ENCODE data around the gene PPP2CA.

The PPP2CA gene

DNA sequence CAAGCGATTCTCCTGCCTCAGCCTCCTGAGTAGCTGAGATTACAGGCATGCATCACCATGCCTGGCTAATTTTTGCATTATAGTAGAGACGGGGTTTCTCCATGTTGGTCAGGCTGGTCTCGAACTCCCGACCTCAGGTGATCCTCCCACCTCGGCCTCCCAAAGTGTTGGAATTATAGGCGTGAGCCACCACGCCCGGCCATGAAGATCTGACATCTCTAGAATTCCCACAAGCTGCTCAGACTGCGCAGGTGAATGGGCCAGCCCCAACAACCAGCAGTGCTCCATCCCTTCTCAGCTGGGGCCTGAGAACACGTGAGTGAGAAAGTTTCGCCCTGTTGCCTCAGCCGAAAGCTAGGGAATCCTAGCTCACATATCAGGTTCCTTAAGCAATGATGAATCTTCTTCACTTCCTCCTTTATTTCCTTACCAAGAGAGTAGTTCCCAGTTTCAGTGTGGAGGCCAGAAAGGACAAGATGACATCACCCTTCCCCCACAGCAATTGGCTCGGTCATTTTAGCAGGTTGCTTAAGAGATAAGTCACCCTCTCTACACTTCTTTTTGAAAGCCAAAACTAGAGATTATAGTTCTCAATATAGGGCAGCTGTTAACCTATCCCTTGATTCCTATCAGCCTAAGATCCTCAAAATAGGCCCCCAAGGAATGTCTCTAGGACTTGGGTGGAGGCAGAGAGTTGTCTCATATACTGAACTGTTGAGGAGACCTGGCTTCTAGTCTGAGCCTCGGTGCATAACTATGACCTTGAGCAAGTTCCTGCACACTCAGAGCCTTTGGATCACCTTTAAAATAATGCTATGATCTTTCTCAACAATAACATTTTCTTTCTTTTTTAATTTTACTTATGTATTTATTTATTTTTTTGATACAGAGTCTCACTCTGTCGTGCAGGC is 23.9 kb upstream of the PPP2CA start:
- Histone ChIP-seq H3K27ac (ENCODE audit: low read depth, low read length) (no peak overlapping the region), H3F3A (ENCODE audit: insufficient read depth) (no peaks in the 10 kb centered on the region), H3K4me3 (ENCODE audit: insufficient read depth, low read length, poor library complexity, severe bottlenecking) (no peak overlapping the region), H3K9me3 (ENCODE audit: insufficient read depth, low read length) (no peaks in the 10 kb centered on the region), H3K36me3 (ENCODE audit: low read length) (no peaks in the 10 kb centered on the region), H3K9ac (ENCODE audit: low read length) (no peak overlapping the region), H3K79me2 (ENCODE audit: insufficient read depth, low read length) (no peaks in the 10 kb centered on the region), H2AFZ (ENCODE audit: low read depth, low read length, severe bottlenecking) (no peak overlapping the region), H3K4me2 (ENCODE audit: low read depth, low read length, poor library complexity, severe bottlenecking) (no peak overlapping the region), H3K9me2 (replicated peaks; ENCODE audit: insufficient read depth, low read length) (no peaks in the 10 kb centered on the region), H3K27me3 (ENCODE audit: low read length) (no peaks in the 10 kb centered on the region), H4K20me1 (ENCODE audit: low read depth, low read length) (no peaks in the 10 kb centered on the region)
- no peak for TF ChIP-seq EZH2phosphoT487 (conservative IDR thresholded peaks at IDR 0.05; ENCODE audit: low read length)
- TF ChIP-seq, protein P1, sequence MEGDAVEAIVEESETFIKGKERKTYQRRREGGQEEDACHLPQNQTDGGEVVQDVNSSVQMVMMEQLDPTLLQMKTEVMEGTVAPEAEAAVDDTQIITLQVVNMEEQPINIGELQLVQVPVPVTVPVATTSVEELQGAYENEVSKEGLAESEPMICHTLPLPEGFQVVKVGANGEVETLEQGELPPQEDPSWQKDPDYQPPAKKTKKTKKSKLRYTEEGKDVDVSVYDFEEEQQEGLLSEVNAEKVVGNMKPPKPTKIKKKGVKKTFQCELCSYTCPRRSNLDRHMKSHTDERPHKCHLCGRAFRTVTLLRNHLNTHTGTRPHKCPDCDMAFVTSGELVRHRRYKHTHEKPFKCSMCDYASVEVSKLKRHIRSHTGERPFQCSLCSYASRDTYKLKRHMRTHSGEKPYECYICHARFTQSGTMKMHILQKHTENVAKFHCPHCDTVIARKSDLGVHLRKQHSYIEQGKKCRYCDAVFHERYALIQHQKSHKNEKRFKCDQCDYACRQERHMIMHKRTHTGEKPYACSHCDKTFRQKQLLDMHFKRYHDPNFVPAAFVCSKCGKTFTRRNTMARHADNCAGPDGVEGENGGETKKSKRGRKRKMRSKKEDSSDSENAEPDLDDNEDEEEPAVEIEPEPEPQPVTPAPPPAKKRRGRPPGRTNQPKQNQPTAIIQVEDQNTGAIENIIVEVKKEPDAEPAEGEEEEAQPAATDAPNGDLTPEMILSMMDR (IDR thresholded peaks at IDR 0.05; ENCODE audit: insufficient read depth, low read length, poor library complexity, severe bottlenecking) = no peak

DNA sequence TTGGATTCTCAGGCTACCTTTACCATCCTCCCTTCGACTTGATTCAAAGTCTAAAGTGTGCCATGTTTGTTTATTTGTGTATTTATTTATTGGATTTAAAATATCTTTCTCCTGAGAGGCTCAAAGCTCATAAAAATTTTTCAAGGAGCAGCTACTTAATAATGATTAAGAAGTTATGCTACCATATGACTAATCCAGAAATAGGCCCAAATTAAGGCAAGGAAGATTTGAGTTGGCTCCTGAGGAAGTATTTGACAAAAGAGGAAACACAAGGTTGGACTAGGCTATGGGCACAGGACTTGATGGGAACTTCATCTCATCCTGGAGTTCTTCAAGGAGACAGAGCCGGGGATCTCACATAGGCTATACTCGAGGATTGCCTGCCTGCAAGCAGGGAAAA is 22.4 kb upstream of the PPP2CA start:
- no peak overlapping the region for H3K27ac ChIP-seq (ENCODE audit: low read depth, low read length)
- TF ChIP-seq, protein P1 (IDR thresholded peaks at IDR 0.05; ENCODE audit: insufficient read depth, low read length, poor library complexity, severe bottlenecking) = no peak
- no peak for TF ChIP-seq EZH2phosphoT487 (conservative IDR thresholded peaks at IDR 0.05; ENCODE audit: low read length)
- no peaks in the 10 kb centered on the region for H3K79me2 ChIP-seq (ENCODE audit: insufficient read depth, low read length)
- H3K27me3 ChIP-seq (ENCODE audit: low read length) = no peaks in the 10 kb centered on the region
- no peak overlapping the region for H3K4me2 ChIP-seq (ENCODE audit: low read depth, low read length, poor library complexity, severe bottlenecking)
- H3K9me2 ChIP-seq (replicated peaks; ENCODE audit: insufficient read depth, low read length) = no peaks in the 10 kb centered on the region
- no peaks in the 10 kb centered on the region for H3F3A ChIP-seq (ENCODE audit: insufficient read depth)
- no peak overlapping the region for H3K4me3 ChIP-seq (ENCODE audit: insufficient read depth, low read length, poor library complexity, severe bottlenecking)
- H4K20me1 ChIP-seq (ENCODE audit: low read depth, low read length) = no peaks in the 10 kb centered on the region
- H3K9ac ChIP-seq (ENCODE audit: low read length) = no peak overlapping the region
- H3K36me3 ChIP-seq (ENCODE audit: low read length) = no peaks in the 10 kb centered on the region
- H3K9me3 ChIP-seq (ENCODE audit: insufficient read depth, low read length) = no peaks in the 10 kb centered on the region
- no peak overlapping the region for H2AFZ ChIP-seq (ENCODE audit: low read depth, low read length, severe bottlenecking)

DNA sequence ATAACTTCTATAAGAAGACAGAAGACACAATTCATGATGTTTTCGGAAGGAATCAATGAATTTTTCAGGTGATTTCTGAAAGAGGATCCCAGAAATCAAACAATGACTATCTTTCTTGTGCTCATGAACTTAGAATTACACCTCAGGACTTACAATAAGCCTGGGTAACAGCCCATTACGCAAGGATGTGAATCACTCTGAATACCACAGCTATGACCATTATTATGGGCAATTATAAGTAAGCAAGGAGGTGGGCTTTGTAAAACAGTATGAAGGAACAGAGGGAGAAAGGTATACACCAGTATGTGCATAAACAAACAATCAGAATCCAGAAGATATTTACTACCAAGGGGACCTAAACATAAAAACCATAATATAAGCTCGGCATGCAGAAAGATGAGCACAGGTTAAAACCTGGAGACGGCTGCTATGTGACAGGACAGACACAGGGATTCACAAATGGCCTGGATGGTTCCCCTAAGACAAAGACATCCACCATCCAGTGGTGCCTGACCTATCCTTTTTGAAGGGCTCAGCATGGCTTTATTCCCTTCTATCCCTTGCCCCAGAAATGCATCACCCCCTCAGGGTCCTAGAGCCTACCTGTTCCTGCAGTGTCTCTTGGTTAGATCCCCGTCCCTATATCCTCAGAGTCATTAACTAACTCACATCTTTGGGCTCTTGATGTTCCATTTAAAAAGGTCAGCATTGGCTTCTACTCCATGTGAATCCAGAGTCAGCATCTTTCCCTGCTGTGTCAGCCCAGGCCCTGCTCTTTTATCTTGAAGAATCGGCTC is 21.8 kb upstream of the PPP2CA start:
- Histone ChIP-seq H3K36me3 (ENCODE audit: low read length) (no peaks in the 10 kb centered on the region), H3K79me2 (ENCODE audit: insufficient read depth, low read length) (no peaks in the 10 kb centered on the region), H3K9me3 (ENCODE audit: insufficient read depth, low read length) (no peaks in the 10 kb centered on the region), H3K27me3 (ENCODE audit: low read length) (no peaks in the 10 kb centered on the region), H3F3A (ENCODE audit: insufficient read depth) (no peaks in the 10 kb centered on the region), H3K9me2 (replicated peaks; ENCODE audit: insufficient read depth, low read length) (no peaks in the 10 kb centered on the region), H4K20me1 (ENCODE audit: low read depth, low read length) (no peaks in the 10 kb centered on the region), H3K4me2 (ENCODE audit: low read depth, low read length, poor library complexity, severe bottlenecking) (no peak overlapping the region), H3K4me3 (ENCODE audit: insufficient read depth, low read length, poor library complexity, severe bottlenecking) (no peak overlapping the region), H3K9ac (ENCODE audit: low read length) (no peak overlapping the region), H3K27ac (ENCODE audit: low read depth, low read length) (no peak overlapping the region), H2AFZ (ENCODE audit: low read depth, low read length, severe bottlenecking) (no peak overlapping the region)
- TF ChIP-seq EZH2phosphoT487 (conservative IDR thresholded peaks at IDR 0.05; ENCODE audit: low read length) = no peak
- TF ChIP-seq, protein P1 (IDR thresholded peaks at IDR 0.05; ENCODE audit: insufficient read depth, low read length, poor library complexity, severe bottlenecking) = no peak
